SK-N-SH treated with all-trans-retinoic acid at 6 μM for 48 hours (cell line): ENCODE measurements around the gene CSRNP3.

Source experiments
- ATAC-seq: fragments of 200-7000 bp; cut with Tn5 transposase; 3 replicates; pipeline ENCODE4 v1.9.1; 2020; ENCODE audit warnings: mild to moderate bottlenecking, moderate library complexity
- ARNTL ChIP-seq: fragments of 450-650 bp; formaldehyde crosslinking; IDR thresholded peaks from 2 replicates; pipeline ENCODE4 v1.5.0; 2020; ENCODE audit warnings: low read depth, mild to moderate bottlenecking, moderate library complexity, borderline replicate concordance
- CREB5 ChIP-seq: fragments of 250-450 bp; sonication (Bioruptor Pico); IDR thresholded peaks from 2 replicates; pipeline ENCODE4 v1.5.1; 2020; ENCODE audit warnings: low read depth, mild to moderate bottlenecking, moderate library complexity
- CSRNP3 ChIP-seq: fragments of 250-450 bp; sonication (Bioruptor Pico); IDR thresholded peaks from 2 replicates; pipeline ENCODE4 v1.5.1; 2021; ENCODE audit warnings: mild to moderate bottlenecking, moderate library complexity
- GLIS3 ChIP-seq: fragments of 250-450 bp; sonication (Bioruptor Pico); IDR thresholded peaks from 2 replicates; pipeline ENCODE4 v1.5.0; 2020; ENCODE audit warnings: mild to moderate bottlenecking, moderate library complexity
- OSR1 ChIP-seq: fragments of 250-450 bp; sonication (Bioruptor Pico); IDR thresholded peaks from 2 replicates; pipeline ENCODE4 v1.8.0; 2022; ENCODE audit warnings: moderate library complexity, mild to moderate bottlenecking, inconsistent platforms
- PATZ1 ChIP-seq: fragments of 250-450 bp; sonication (Bioruptor Pico); IDR thresholded peaks from 2 replicates; pipeline ENCODE4 v1.8.0; 2020; ENCODE audit warnings: mild to moderate bottlenecking, moderate library complexity, borderline replicate concordance
- POU6F1 ChIP-seq: fragments of 250-450 bp; sonication (Bioruptor Pico); IDR thresholded peaks from 2 replicates; pipeline ENCODE4 v1.8.0; 2021; ENCODE audit warnings: low read depth, mild to moderate bottlenecking, moderate library complexity, borderline replicate concordance
- PPARA ChIP-seq: fragments of 250-450 bp; sonication (Bioruptor Pico); IDR thresholded peaks from 2 replicates; pipeline ENCODE4 v1.5.0; 2020; ENCODE audit warnings: mild to moderate bottlenecking, borderline replicate concordance
- RARB ChIP-seq: fragments of 250-450 bp; sonication (Bioruptor Pico); IDR thresholded peaks from 2 replicates; pipeline ENCODE4 v1.8.0; 2021; ENCODE audit warnings: mild to moderate bottlenecking, moderate library complexity
- TCF4 ChIP-seq: fragments of 250-450 bp; sonication (Bioruptor Pico); IDR thresholded peaks from 2 replicates; pipeline ENCODE4 v1.8.0; 2021; ENCODE audit warnings: mild to moderate bottlenecking, moderate library complexity, borderline replicate concordance
- TOX ChIP-seq: fragments of 250-450 bp; sonication (Bioruptor Pico); IDR thresholded peaks from 2 replicates; pipeline ENCODE4 v1.8.0; 2021; ENCODE audit warnings: mild to moderate bottlenecking, moderate library complexity, borderline replicate concordance
- TSHZ2 ChIP-seq: fragments of 250-450 bp; sonication (Bioruptor Pico); IDR thresholded peaks from 2 replicates; pipeline ENCODE4 v1.5.0; 2020; ENCODE audit warnings: mild to moderate bottlenecking, moderate library complexity
- ZC3H10 ChIP-seq: fragments of 250-450 bp; sonication (Bioruptor Pico); IDR thresholded peaks from 2 replicates; pipeline ENCODE4 v1.5.1; 2021; ENCODE audit warnings: mild to moderate bottlenecking, moderate library complexity
- ZFP3 ChIP-seq: fragments of 250-450 bp; sonication (Bioruptor Pico); IDR thresholded peaks from 2 replicates; pipeline ENCODE4 v1.5.0; 2020; ENCODE audit warnings: mild to moderate bottlenecking, moderate library complexity
- ZFP30 ChIP-seq: fragments of 450-650 bp; formaldehyde crosslinking; IDR thresholded peaks from 2 replicates; pipeline ENCODE4 v1.5.0; 2022; ENCODE audit warnings: mild to moderate bottlenecking, moderate library complexity
- ZNF565 ChIP-seq: fragments of 450-650 bp; formaldehyde crosslinking; conservative IDR thresholded peaks from 2 replicates; pipeline ENCODE4 v1.5.0; 2020; ENCODE audit warnings: low read depth, mild to moderate bottlenecking, moderate library complexity
- ZNF70 ChIP-seq: fragments of 450-650 bp; formaldehyde crosslinking; IDR thresholded peaks from 2 replicates; pipeline ENCODE4 v1.5.0; 2020; ENCODE audit warnings: mild to moderate bottlenecking, moderate library complexity

The CSRNP3 gene

GRCh38 chr2:165518611-165519010 is 49.1 kb downstream of the CSRNP3 start (continued):
- TF ChIP-seq CSRNP3 (CRISPR knock-in tag), result no peak
- no peak for TF ChIP-seq ZFP30 (CRISPR knock-in tag)

GRCh38 chr2:165522719-165523118 is 53.2 kb downstream of the CSRNP3 start:
- no peak for TF ChIP-seq TSHZ2 (CRISPR knock-in tag)
- TF ChIP-seq RARB (CRISPR knock-in tag), result no peak
- TF ChIP-seq ZNF70 (CRISPR knock-in tag), result no peak
- no peak for TF ChIP-seq GLIS3 (CRISPR knock-in tag)
- no peak for TF ChIP-seq PPARA (CRISPR knock-in tag)
- TF ChIP-seq PATZ1 (CRISPR knock-in tag), result no peak
- TF ChIP-seq ZC3H10 (CRISPR knock-in tag), result no peak
- TF ChIP-seq OSR1 (CRISPR knock-in tag), result no peak
- TF ChIP-seq POU6F1, result no peak
- no peak for TF ChIP-seq CREB5 (CRISPR knock-in tag)
- ATAC-seq, result no peak

GRCh38 chr2:165524720-165525119 is 55.2 kb downstream of the CSRNP3 start:
- no peak for TF ChIP-seq OSR1 (CRISPR knock-in tag)
- no peak for TF ChIP-seq PATZ1 (CRISPR knock-in tag)
- ATAC-seq, result no peak

- no peak for ATAC-seq
- TF ChIP-seq TCF4 (CRISPR knock-in tag) (no peak), OSR1 (CRISPR knock-in tag) (no peak), CSRNP3 (CRISPR knock-in tag) (no peak), ZNF565 (CRISPR knock-in tag) (no peak), POU6F1 (no peak), ZFP3 (CRISPR knock-in tag) (no peak), TOX (CRISPR knock-in tag) (no peak), ARNTL (CRISPR knock-in tag) (no peak), PPARA (CRISPR knock-in tag) (no peak), TSHZ2 (CRISPR knock-in tag) (no peak), ZC3H10 (CRISPR knock-in tag) (no peak), ZNF70 (CRISPR knock-in tag) (no peak)
Measured at GRCh38 chr2:165528691-165529090, 59.2 kb downstream of the CSRNP3 start.
